GM12872 (cell line): ENCODE measurements around the gene ATRN.

Source experiments
- CTCF ChIP-seq: IDR thresholded peaks from 3 replicates; pipeline ENCODE4 v1.5.1; 2011; ENCODE audit warnings: low read depth, mild to moderate bottlenecking, low read length, moderate library complexity; ENCODE audit not compliant: insufficient read depth

The ATRN gene

GRCh38 chr20:3502878-3503277, 32.1 kb downstream of the ATRN start:
- TF ChIP-seq CTCF: no peak

- TF ChIP-seq CTCF: no peak
These were observed 34.3 kb downstream of the ATRN start for GRCh38 chr20:3505148-3505547.

DNA sequence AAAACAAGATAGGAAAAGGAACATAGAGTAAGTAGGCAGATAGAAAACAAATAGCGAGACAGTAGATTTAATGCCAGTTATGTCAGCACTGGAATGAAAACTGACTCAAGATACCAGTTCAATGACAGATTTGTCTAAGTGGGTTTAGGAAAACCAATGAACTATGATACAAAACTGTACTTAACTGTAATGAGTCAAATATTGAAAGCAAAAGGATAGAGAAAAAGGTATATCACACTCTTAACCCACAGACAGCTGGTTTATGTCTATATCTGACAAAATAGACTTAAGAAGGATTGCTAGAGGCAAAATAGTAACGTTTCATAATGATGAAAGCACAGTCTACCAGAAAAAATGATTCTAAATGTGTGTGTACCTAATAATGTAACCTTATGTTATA, 38.2 kb downstream of the ATRN start:
- no peak for TF ChIP-seq CTCF

GRCh38 chr20:3510110-3510509, 39.3 kb downstream of the ATRN start:
- TF ChIP-seq CTCF: no peak

- TF ChIP-seq CTCF: no peak
These were observed 43.3 kb downstream of the ATRN start for GRCh38 chr20:3514012-3514642.

DNA sequence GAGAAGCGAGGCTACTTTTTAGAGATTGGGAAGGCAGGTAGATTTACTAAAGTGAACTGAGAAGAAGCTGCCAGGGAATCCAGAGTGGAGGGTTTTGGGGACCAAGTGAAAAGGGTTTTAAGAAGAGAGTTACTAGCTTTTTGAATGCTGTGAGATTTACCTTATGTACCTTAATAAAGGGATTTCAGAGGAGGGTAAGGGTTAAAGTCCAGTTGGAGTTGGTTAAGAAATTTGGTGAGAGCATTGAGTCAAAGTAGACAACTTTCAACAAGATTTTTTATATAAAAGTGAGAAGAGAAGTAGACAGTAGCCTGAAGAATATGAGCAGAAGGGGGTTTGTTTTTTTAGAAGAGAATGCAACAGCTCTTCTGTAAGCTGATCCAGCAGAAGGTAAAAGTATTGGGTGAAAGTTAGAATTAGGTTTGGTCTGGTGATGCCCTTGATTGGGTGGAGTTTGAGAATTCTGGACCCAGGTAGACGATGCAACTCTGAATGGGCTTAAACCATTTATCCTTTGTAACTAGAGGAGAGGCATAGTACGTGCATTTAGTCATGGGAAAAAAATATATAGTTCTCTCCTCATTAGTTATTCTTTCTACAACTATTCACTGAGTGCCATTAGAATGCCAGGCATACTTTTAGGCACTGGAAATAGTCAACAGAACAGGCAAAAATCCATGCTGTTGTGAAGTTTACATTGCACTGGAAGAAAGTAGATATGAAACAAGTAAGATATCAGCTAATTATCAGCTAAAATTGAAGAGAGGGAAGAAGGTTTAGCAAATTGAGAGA, 44.8 kb downstream of the ATRN start:
- TF ChIP-seq CTCF: no peak

GRCh38 chr20:3521852-3522740, 51.3 kb downstream of the ATRN start:
- TF ChIP-seq CTCF: no peak
